Measurements from ENCODE around the gene FRK.

DNA sequence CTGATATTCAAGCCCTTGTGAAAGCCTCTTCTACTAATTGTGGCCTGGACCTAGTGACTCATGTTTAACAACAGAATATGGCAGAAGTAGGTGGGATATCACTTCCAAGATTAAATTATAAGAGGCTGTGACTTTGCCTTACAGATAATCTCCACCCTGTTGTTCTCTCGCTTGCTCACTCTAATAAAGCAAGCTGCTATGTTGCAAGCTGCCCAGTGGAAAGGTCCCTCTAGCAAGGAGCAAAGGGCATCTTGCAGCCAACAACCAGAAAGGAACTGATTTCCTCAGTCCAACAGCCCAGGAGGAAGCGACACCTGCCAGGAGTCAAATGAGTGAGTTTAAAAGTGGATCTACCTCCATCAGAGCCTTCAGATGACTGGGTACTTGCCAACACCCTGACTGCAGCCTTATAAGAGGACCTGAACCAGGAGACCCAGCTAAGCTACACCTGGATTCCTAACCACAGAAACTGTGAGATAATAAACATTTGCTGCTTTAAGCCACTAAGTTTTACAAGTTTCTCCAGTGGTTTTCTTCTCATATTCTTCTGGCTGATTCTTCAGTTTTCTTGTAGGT lies 112.6 kb downstream of the FRK start:
- TF ChIP-seq, protein P1, sequence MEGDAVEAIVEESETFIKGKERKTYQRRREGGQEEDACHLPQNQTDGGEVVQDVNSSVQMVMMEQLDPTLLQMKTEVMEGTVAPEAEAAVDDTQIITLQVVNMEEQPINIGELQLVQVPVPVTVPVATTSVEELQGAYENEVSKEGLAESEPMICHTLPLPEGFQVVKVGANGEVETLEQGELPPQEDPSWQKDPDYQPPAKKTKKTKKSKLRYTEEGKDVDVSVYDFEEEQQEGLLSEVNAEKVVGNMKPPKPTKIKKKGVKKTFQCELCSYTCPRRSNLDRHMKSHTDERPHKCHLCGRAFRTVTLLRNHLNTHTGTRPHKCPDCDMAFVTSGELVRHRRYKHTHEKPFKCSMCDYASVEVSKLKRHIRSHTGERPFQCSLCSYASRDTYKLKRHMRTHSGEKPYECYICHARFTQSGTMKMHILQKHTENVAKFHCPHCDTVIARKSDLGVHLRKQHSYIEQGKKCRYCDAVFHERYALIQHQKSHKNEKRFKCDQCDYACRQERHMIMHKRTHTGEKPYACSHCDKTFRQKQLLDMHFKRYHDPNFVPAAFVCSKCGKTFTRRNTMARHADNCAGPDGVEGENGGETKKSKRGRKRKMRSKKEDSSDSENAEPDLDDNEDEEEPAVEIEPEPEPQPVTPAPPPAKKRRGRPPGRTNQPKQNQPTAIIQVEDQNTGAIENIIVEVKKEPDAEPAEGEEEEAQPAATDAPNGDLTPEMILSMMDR (IDR thresholded peaks at IDR 0.05), result no peak
- TF ChIP-seq POLR2A (IDR thresholded peaks at IDR 0.05), result no peak
